ENCODE results near the gene KCNN2.

- no peak for TF ChIP-seq CTCF (IDR thresholded peaks at IDR 0.05)
- no peak for TF ChIP-seq POLR2A (IDR thresholded peaks at IDR 0.05)
- TF ChIP-seq POLR2AphosphoS5 (IDR thresholded peaks at IDR 0.05; ENCODE audit: insufficient read depth in 1 of 2, low read depth in 1 of 2), result no peak
Observed at GRCh38 chr5:114390431-114390830, 28.6 kb downstream of the KCNN2 start.

Measured in vagina (tissue), 2 donors.